KOPT-K1 (cell line): ENCODE results near the gene SHC1.

Source experiments
- H3K27ac ChIP-seq: fragments of 200-600 bp; sonication (generic); 2 replicates; pipeline ENCODE4 v1.5.1; 2016; ENCODE audit warnings: antibody characterized with exemption, mild to moderate bottlenecking, low read depth, low read length; ENCODE audit not compliant: poor library complexity, severe bottlenecking
- H3K36me3 ChIP-seq: fragments of 200-600 bp; sonication (generic); 2 replicates; pipeline ENCODE4 v1.5.1; 2017; ENCODE audit warnings: antibody characterized with exemption, mild to moderate bottlenecking, low read length, moderate library complexity; ENCODE audit not compliant: insufficient read depth
- H3K9me3 ChIP-seq: fragments of 200-600 bp; sonication (generic); 2 replicates; pipeline ENCODE4 v1.5.1; 2017; ENCODE audit warnings: antibody characterized with exemption, low read length, mild to moderate bottlenecking; ENCODE audit not compliant: insufficient read depth, poor library complexity, severe bottlenecking

Gene SHC1

GRCh38 chr1:154935749-154936554, 34.6 kb downstream of the SHC1 start:
- no peaks in the 10 kb centered on the region for H3K9me3 ChIP-seq
- H3K36me3 ChIP-seq: peaks cover 13% of the 10 kb centered on the region; the same call in 1 of the 2 replicates
- peak overlapping the region; percentile 92 for H3K27ac ChIP-seq

GRCh38 chr1:154934358-154934948, 36.1 kb downstream of the SHC1 start:
- Histone ChIP-seq H3K36me3 (peaks cover 24% of the 10 kb centered on the region; the same call in 1 of the 2 replicates), H3K9me3 (no peaks in the 10 kb centered on the region), H3K27ac (no peak overlapping the region)

GRCh38 chr1:154931940-154932487, 38.5 kb downstream of the SHC1 start:
- no peak overlapping the region for H3K27ac ChIP-seq
- peaks cover 44% of the 10 kb centered on the region; the same call in 1 of the 2 replicates for H3K36me3 ChIP-seq
- H3K9me3 ChIP-seq: no peaks in the 10 kb centered on the region

- Histone ChIP-seq H3K27ac (no peak overlapping the region), H3K36me3 (peaks cover 72% of the 10 kb centered on the region), H3K9me3 (no peaks in the 10 kb centered on the region)
Observed at GRCh38 chr1:154926201-154926600, 44.3 kb downstream of the SHC1 start.

- H3K9me3 ChIP-seq: no peaks in the 10 kb centered on the region
- H3K36me3 ChIP-seq: peaks cover 66% of the 10 kb centered on the region
- no peak overlapping the region for H3K27ac ChIP-seq
Observed at GRCh38 chr1:154925335-154926170, 45.0 kb downstream of the SHC1 start.

GRCh38 chr1:154923695-154924094, 46.9 kb downstream of the SHC1 start:
- Histone ChIP-seq H3K9me3 (no peaks in the 10 kb centered on the region), H3K36me3 (peaks cover 54% of the 10 kb centered on the region), H3K27ac (no peak overlapping the region)

GRCh38 chr1:154913273-154913672, 57.3 kb downstream of the SHC1 start:
- Histone ChIP-seq H3K36me3 (no peaks in the 10 kb centered on the region), H3K9me3 (peaks cover 7% of the 10 kb centered on the region), H3K27ac (no peak overlapping the region)

GRCh38 chr1:154912755-154913154, 57.8 kb downstream of the SHC1 start:
- Histone ChIP-seq H3K36me3 (no peaks in the 10 kb centered on the region), H3K27ac (no peak overlapping the region), H3K9me3 (peaks cover 7% of the 10 kb centered on the region)
